D721Med (cell line): ENCODE measurements around the gene SETD1B.
A peak's percentile ranks its signal among the peaks of the same experiment; 100 is the strongest.

Experiments
- DNase-seq: peaks from one replicate; pipeline ENCODE4 v3.0.0; 2011; ENCODE audit warnings: low spot score; ENCODE audit not compliant: insufficient read length
- FAIRE-seq: peaks from 2 replicates; lab custom pipeline; 2011; peaks lifted over from hg19 to GRCh38; lab: Jason Lieb, UNC
- CTCF ChIP-seq: IDR thresholded peaks from 2 replicates; pipeline ENCODE4 v1.5.1; 2012; ENCODE audit warnings: mild to moderate bottlenecking, control low read depth; ENCODE audit not compliant: insufficient read depth; ENCODE audit errors: missing control alignments

SETD1B gene

GRCh38 chr12:121766290-121767039 is 37.3 kb upstream of the SETD1B start:
- DNase-seq (no peak), FAIRE-seq (no peak)
- no peak for TF ChIP-seq CTCF

- DNase-seq (peak; percentile 72), FAIRE-seq (no peak)
- no peak for TF ChIP-seq CTCF
Observed at GRCh38 chr12:121767525-121768016, 36.2 kb upstream of the SETD1B start.

- FAIRE-seq (no peak), DNase-seq (no peak)
- no peak for TF ChIP-seq CTCF
Observed at GRCh38 chr12:121769297-121769830, 34.4 kb upstream of the SETD1B start.

GRCh38 chr12:121769831-121770301 is 33.9 kb upstream of the SETD1B start:
- DNase-seq, result no peak
- no peak for TF ChIP-seq CTCF
- FAIRE-seq, result no peak

- no peak for TF ChIP-seq CTCF
- FAIRE-seq (no peak), DNase-seq (no peak)
Observed at GRCh38 chr12:121770388-121770787, 33.4 kb upstream of the SETD1B start.

GRCh38 chr12:121770813-121771625 is 32.8 kb upstream of the SETD1B start:
- no peak for DNase-seq
- no peak for FAIRE-seq
- TF ChIP-seq CTCF, result no peak
